ENCODE results near the gene GPC4. TPM values are rescaled to one million over a fixed set of nuclear protein-coding genes. Genes with fewer than 3 reads are reported as not detected.

Gene GPC4
- total RNA-seq, 1 experiment from 2014 or later = 1.4 TPM

- ChIA-PET POLR2A (no interaction called here), CTCF (no interaction called here)
- TF ChIP-seq POLR2AphosphoS5 (IDR thresholded peaks at IDR 0.05; ENCODE audit: low read depth, low read length) = no peak
- TF ChIP-seq, protein P1, sequence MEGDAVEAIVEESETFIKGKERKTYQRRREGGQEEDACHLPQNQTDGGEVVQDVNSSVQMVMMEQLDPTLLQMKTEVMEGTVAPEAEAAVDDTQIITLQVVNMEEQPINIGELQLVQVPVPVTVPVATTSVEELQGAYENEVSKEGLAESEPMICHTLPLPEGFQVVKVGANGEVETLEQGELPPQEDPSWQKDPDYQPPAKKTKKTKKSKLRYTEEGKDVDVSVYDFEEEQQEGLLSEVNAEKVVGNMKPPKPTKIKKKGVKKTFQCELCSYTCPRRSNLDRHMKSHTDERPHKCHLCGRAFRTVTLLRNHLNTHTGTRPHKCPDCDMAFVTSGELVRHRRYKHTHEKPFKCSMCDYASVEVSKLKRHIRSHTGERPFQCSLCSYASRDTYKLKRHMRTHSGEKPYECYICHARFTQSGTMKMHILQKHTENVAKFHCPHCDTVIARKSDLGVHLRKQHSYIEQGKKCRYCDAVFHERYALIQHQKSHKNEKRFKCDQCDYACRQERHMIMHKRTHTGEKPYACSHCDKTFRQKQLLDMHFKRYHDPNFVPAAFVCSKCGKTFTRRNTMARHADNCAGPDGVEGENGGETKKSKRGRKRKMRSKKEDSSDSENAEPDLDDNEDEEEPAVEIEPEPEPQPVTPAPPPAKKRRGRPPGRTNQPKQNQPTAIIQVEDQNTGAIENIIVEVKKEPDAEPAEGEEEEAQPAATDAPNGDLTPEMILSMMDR (IDR thresholded peaks at IDR 0.05) = no peak
- TF ChIP-seq TCF7L2 (IDR thresholded peaks at IDR 0.05; ENCODE audit: low read depth, low read length) = no peak
- TF ChIP-seq SIN3A (IDR thresholded peaks at IDR 0.05; ENCODE audit: borderline replicate concordance, insufficient read depth, low read depth, low read length) = no peak
- TF ChIP-seq REST (IDR thresholded peaks at IDR 0.05; ENCODE audit: insufficient read depth in 1 of 2, low read depth in 2 of 2, low read length in 1 of 2) = no peak
- DNase-seq (ENCODE audit: low read depth, low spot score) (no peak), ATAC-seq (no peak)
- no peak overlapping the region for H3K27ac ChIP-seq (ENCODE audit: low read length)
- H3K4me3 ChIP-seq (ENCODE audit: low read depth in 2 of 2, low read length in 2 of 2) = no peak overlapping the region
- BruUV-seq (replicated peaks) = no TSS peak
- H3K9me3 ChIP-seq (ENCODE audit: control insufficient read depth, insufficient read depth, low read depth, low read length) = no peaks in the 10 kb centered on the region
- no peaks in the 10 kb centered on the region for H3K36me3 ChIP-seq (ENCODE audit: control insufficient read depth, insufficient read depth, low read length)
- intact Hi-C loops (cut with micrococcal nuclease; ENCODE audit: unreplicated experiment) = no loop called here
- H3K27me3 ChIP-seq (ENCODE audit: control insufficient read depth, insufficient read depth, low read length) = no peaks in the 10 kb centered on the region
- in situ Hi-C loops (cut with HindIII; ENCODE audit: low pct_unique_long_range_greater_than_20kb, low sequenced_read_pairs) = no loop called here
- peaks cover 4% of the 10 kb centered on the region; the same call in 1 of the 2 replicates for H3K4me1 ChIP-seq (ENCODE audit: control insufficient read depth, insufficient read depth, low read length)
These were observed 147.7 kb downstream of the GPC4 start for GRCh38 chrX:133267621-133268020.

- Histone ChIP-seq H3K27me3 (ENCODE audit: control insufficient read depth, insufficient read depth, low read length) (no peaks in the 10 kb centered on the region), H3K4me3 (ENCODE audit: low read depth in 2 of 2, low read length in 2 of 2) (no peak overlapping the region), H3K36me3 (ENCODE audit: control insufficient read depth, insufficient read depth, low read length) (no peaks in the 10 kb centered on the region), H3K4me1 (ENCODE audit: control insufficient read depth, insufficient read depth, low read length) (peaks cover 4% of the 10 kb centered on the region; the same call in 1 of the 2 replicates), H3K9me3 (ENCODE audit: control insufficient read depth, insufficient read depth, low read depth, low read length) (no peaks in the 10 kb centered on the region), H3K27ac (ENCODE audit: low read length) (no peak overlapping the region)
- ATAC-seq = peak; percentile 51; the same call in 1 of the 2 replicates
- no TSS peak for BruUV-seq (replicated peaks)
- intact Hi-C loops (cut with micrococcal nuclease; ENCODE audit: unreplicated experiment) (no loop called here), in situ Hi-C loops (cut with HindIII; ENCODE audit: low pct_unique_long_range_greater_than_20kb, low sequenced_read_pairs) (no loop called here)
- ChIA-PET CTCF (no interaction called here), POLR2A (no interaction called here)
- no peak for DNase-seq (ENCODE audit: low read depth, low spot score)
- TF ChIP-seq SIN3A (IDR thresholded peaks at IDR 0.05; ENCODE audit: borderline replicate concordance, insufficient read depth, low read depth, low read length) (no peak), REST (IDR thresholded peaks at IDR 0.05; ENCODE audit: insufficient read depth in 1 of 2, low read depth in 2 of 2, low read length in 1 of 2) (no peak), TCF7L2 (IDR thresholded peaks at IDR 0.05; ENCODE audit: low read depth, low read length) (no peak), POLR2AphosphoS5 (IDR thresholded peaks at IDR 0.05; ENCODE audit: low read depth, low read length) (no peak)
- TF ChIP-seq, protein P1 (IDR thresholded peaks at IDR 0.05) = no peak
These were observed 150.0 kb downstream of the GPC4 start for GRCh38 chrX:133265331-133265730.
